ENCODE data around the gene PARD3B.

PARD3B gene

GRCh38 chr2:204897561-204897960 lies 352.3 kb downstream of the PARD3B start:
- Mint-ChIP-seq H3K4me1 (no peaks in the 10 kb centered on the region), H3K9me3 (peaks cover 19% of the 10 kb centered on the region), H3K36me3 (ENCODE audit: low read depth) (peaks cover 22% of the 10 kb centered on the region), H3K27ac (no peak overlapping the region), H3K4me3 (no peak overlapping the region), H3K27me3 (ENCODE audit: low read depth) (no peaks in the 10 kb centered on the region)
- TF ChIP-seq CTCF (IDR thresholded peaks at IDR 0.05; ENCODE audit: unreplicated experiment in 3 of 3) = no peak

GRCh38 chr2:204898928-204899640 lies 353.8 kb downstream of the PARD3B start:
- peaks cover 22% of the 10 kb centered on the region for H3K36me3 Mint-ChIP-seq (ENCODE audit: low read depth)
- TF ChIP-seq CTCF (IDR thresholded peaks at IDR 0.05; ENCODE audit: unreplicated experiment in 3 of 3) = no peak
- peaks cover 19% of the 10 kb centered on the region for H3K9me3 Mint-ChIP-seq
- no peak overlapping the region for H3K4me3 Mint-ChIP-seq
- H3K27ac Mint-ChIP-seq = no peak overlapping the region
- no peaks in the 10 kb centered on the region for H3K4me1 Mint-ChIP-seq
- no peaks in the 10 kb centered on the region for H3K27me3 Mint-ChIP-seq (ENCODE audit: low read depth)

DNA sequence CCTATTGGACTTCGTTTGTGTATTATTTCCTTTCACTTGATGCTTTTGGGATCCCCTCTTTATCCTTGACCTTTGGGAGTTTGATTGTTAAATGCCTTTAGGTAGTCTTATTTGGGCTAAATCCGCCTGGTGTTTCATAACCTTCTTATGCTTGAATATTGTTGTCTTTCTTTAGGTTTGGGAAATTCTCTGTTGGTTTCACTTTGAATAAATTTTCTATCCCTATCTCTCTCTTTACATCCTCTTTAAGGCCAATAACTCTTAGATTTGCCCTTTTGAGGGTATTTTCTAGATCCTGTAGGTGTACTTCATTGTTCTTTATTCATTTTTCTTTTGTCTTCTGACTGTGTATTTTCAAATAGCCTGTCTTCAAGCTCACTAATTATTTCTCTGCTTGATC lies 354.7 kb downstream of the PARD3B start:
- Mint-ChIP-seq H3K36me3 (ENCODE audit: low read depth) (peaks cover 22% of the 10 kb centered on the region), H3K4me3 (no peak overlapping the region), H3K9me3 (peaks cover 19% of the 10 kb centered on the region), H3K4me1 (no peaks in the 10 kb centered on the region), H3K27ac (no peak overlapping the region), H3K27me3 (ENCODE audit: low read depth) (no peaks in the 10 kb centered on the region)
- no peak for TF ChIP-seq CTCF (IDR thresholded peaks at IDR 0.05; ENCODE audit: unreplicated experiment in 3 of 3)

DNA sequence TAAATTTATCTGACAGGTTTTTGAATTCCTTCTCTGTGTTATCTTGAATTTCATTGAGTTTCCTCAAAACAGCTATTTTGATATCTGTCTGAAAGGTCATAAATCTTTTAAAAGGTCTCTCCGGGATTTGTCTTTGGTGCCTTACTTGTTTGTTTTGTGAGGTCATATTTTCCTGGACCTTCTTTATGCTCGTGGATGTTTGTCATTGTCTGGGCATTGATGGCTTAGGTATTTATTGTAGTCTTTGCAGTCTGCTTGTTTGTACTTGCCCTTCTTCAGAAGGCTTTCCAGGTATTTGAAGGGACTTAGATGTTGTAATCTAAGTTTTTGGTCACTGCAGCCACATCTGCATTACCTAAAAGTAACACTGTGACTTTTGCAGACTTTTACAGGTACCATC lies 355.2 kb downstream of the PARD3B start:
- Mint-ChIP-seq H3K4me1 (no peaks in the 10 kb centered on the region), H3K36me3 (ENCODE audit: low read depth) (peaks cover 22% of the 10 kb centered on the region), H3K27ac (no peak overlapping the region), H3K4me3 (no peak overlapping the region), H3K27me3 (ENCODE audit: low read depth) (no peaks in the 10 kb centered on the region), H3K9me3 (peaks cover 19% of the 10 kb centered on the region)
- TF ChIP-seq CTCF (IDR thresholded peaks at IDR 0.05; ENCODE audit: unreplicated experiment in 3 of 3) = no peak

DNA sequence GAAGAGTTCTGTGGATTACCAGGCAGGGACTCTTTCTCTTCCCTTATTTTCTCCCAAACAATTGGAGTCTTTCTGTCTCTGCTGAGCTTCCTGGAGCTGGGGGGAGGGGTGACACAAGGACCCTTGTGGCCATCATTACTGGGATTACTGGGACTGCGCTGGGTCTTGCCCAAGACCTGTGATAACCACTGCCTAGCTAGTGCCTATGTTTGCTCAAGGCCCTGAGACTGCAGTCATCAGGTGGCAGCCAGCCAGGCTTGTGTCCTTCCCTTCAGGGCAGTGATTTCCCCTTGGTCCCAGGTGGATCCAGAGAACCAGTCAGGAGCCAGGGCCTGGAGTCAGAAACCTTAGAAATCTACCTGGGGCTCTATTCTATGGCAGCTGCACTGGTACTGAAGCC lies 355.6 kb downstream of the PARD3B start:
- Mint-ChIP-seq H3K9me3 (peaks cover 19% of the 10 kb centered on the region), H3K27me3 (ENCODE audit: low read depth) (no peaks in the 10 kb centered on the region), H3K4me3 (no peak overlapping the region), H3K4me1 (no peaks in the 10 kb centered on the region), H3K36me3 (ENCODE audit: low read depth) (peaks cover 22% of the 10 kb centered on the region), H3K27ac (no peak overlapping the region)
- no peak for TF ChIP-seq CTCF (IDR thresholded peaks at IDR 0.05; ENCODE audit: unreplicated experiment in 3 of 3)

DNA sequence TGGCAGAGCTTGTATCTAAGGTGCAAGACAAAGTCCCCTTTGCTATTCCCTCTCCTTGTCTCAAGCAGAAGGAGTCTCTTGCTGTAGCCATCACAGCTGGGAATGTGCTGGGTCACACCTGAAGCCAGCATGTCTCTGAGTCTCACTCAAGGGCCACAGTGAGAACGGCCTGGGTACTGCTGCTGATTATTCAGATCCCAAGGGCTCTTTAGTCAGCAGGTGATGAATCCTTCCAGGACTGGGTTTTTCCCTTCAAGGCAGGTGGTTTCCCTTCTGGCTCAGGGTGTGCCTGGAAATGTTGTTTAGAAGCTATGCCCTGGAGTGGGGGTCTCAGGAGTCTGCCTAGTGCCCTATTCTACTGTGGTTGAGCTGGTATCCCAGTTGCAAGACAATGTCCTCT lies 356.3 kb downstream of the PARD3B start:
- peaks cover 19% of the 10 kb centered on the region for H3K9me3 Mint-ChIP-seq
- no peaks in the 10 kb centered on the region for H3K4me1 Mint-ChIP-seq
- TF ChIP-seq CTCF (IDR thresholded peaks at IDR 0.05; ENCODE audit: unreplicated experiment in 3 of 3) = no peak
- no peak overlapping the region for H3K4me3 Mint-ChIP-seq
- no peak overlapping the region for H3K27ac Mint-ChIP-seq
- peaks cover 22% of the 10 kb centered on the region for H3K36me3 Mint-ChIP-seq (ENCODE audit: low read depth)
- H3K27me3 Mint-ChIP-seq (ENCODE audit: low read depth) = no peaks in the 10 kb centered on the region

All from nephron (organoid).